ENCODE results near the gene SLC44A4.
A peak's percentile ranks its signal among the peaks of the same experiment; 100 is the strongest.

SLC44A4 gene

GRCh38 chr6:31896493-31896855 is 17.7 kb upstream of the SLC44A4 start:
- peaks cover 32% of the 10 kb centered on the region for H3K36me3 Mint-ChIP-seq (ENCODE audit: low read depth)
- H3K4me1 Mint-ChIP-seq (ENCODE audit: low read depth) = peaks cover 39% of the 10 kb centered on the region
- no peaks in the 10 kb centered on the region for H3K9me3 Mint-ChIP-seq
- no peaks in the 10 kb centered on the region for H3K27me3 Mint-ChIP-seq
- H3K4me3 Mint-ChIP-seq = peak overlapping the region; percentile 80
- H3K27ac Mint-ChIP-seq = peak overlapping the region; percentile 75

- no peak overlapping the region for H3K27ac Mint-ChIP-seq
These were observed 14.0 kb upstream of the SLC44A4 start for GRCh38 chr6:31892821-31893220.

GRCh38 chr6:31889331-31889972 is 10.7 kb upstream of the SLC44A4 start:
- H3K27ac Mint-ChIP-seq = peak overlapping the region; percentile 13
- no peaks in the 10 kb centered on the region for H3K27me3 Mint-ChIP-seq
- peaks cover 66% of the 10 kb centered on the region for H3K36me3 Mint-ChIP-seq (ENCODE audit: low read depth)
- no peaks in the 10 kb centered on the region for H3K4me1 Mint-ChIP-seq (ENCODE audit: low read depth)
- no peaks in the 10 kb centered on the region for H3K9me3 Mint-ChIP-seq
- H3K4me3 Mint-ChIP-seq = no peak overlapping the region

More at GRCh38 chr6:31892821-31893220, 14.0 kb upstream of the SLC44A4 start:
- no peaks in the 10 kb centered on the region for H3K27me3 Mint-ChIP-seq
- H3K4me3 Mint-ChIP-seq = no peak overlapping the region
- peaks cover 11% of the 10 kb centered on the region for H3K4me1 Mint-ChIP-seq (ENCODE audit: low read depth)
- H3K36me3 Mint-ChIP-seq (ENCODE audit: low read depth) = peaks cover 55% of the 10 kb centered on the region
- H3K9me3 Mint-ChIP-seq = no peaks in the 10 kb centered on the region

GRCh38 chr6:31888276-31889258 is 9.8 kb upstream of the SLC44A4 start:
- Mint-ChIP-seq H3K27ac (no peak overlapping the region), H3K36me3 (ENCODE audit: low read depth) (peaks cover 64% of the 10 kb centered on the region), H3K4me3 (no peak overlapping the region), H3K4me1 (ENCODE audit: low read depth) (no peaks in the 10 kb centered on the region), H3K9me3 (no peaks in the 10 kb centered on the region), H3K27me3 (no peaks in the 10 kb centered on the region)

GRCh38 chr6:31887173-31888007 is 8.6 kb upstream of the SLC44A4 start:
- H3K27me3 Mint-ChIP-seq = no peaks in the 10 kb centered on the region
- H3K4me3 Mint-ChIP-seq = no peak overlapping the region
- no peak overlapping the region for H3K27ac Mint-ChIP-seq
- H3K9me3 Mint-ChIP-seq = no peaks in the 10 kb centered on the region
- H3K36me3 Mint-ChIP-seq (ENCODE audit: low read depth) = peaks cover 62% of the 10 kb centered on the region
- H3K4me1 Mint-ChIP-seq (ENCODE audit: low read depth) = no peaks in the 10 kb centered on the region

- Mint-ChIP-seq H3K36me3 (ENCODE audit: low read depth) (peaks cover 60% of the 10 kb centered on the region), H3K27me3 (no peaks in the 10 kb centered on the region), H3K4me3 (no peak overlapping the region), H3K4me1 (ENCODE audit: low read depth) (no peaks in the 10 kb centered on the region), H3K9me3 (no peaks in the 10 kb centered on the region), H3K27ac (no peak overlapping the region)
These were observed 7.8 kb upstream of the SLC44A4 start for GRCh38 chr6:31886541-31886991.

GRCh38 chr6:31884528-31885035 is 5.8 kb upstream of the SLC44A4 start:
- no peaks in the 10 kb centered on the region for H3K4me1 Mint-ChIP-seq (ENCODE audit: low read depth)
- peaks cover 57% of the 10 kb centered on the region for H3K36me3 Mint-ChIP-seq (ENCODE audit: low read depth)
- no peaks in the 10 kb centered on the region for H3K27me3 Mint-ChIP-seq
- no peak overlapping the region for H3K4me3 Mint-ChIP-seq
- no peaks in the 10 kb centered on the region for H3K9me3 Mint-ChIP-seq
- no peak overlapping the region for H3K27ac Mint-ChIP-seq

- Mint-ChIP-seq H3K4me1 (ENCODE audit: low read depth) (no peaks in the 10 kb centered on the region), H3K9me3 (no peaks in the 10 kb centered on the region), H3K4me3 (no peak overlapping the region), H3K27me3 (no peaks in the 10 kb centered on the region), H3K36me3 (ENCODE audit: low read depth) (peaks cover 52% of the 10 kb centered on the region), H3K27ac (no peak overlapping the region)
These were observed 4.9 kb upstream of the SLC44A4 start for GRCh38 chr6:31883676-31884075.

- no peaks in the 10 kb centered on the region for H3K4me1 Mint-ChIP-seq (ENCODE audit: low read depth)
- no peaks in the 10 kb centered on the region for H3K9me3 Mint-ChIP-seq
- no peak overlapping the region for H3K27ac Mint-ChIP-seq
- H3K4me3 Mint-ChIP-seq = no peak overlapping the region
- peaks cover 47% of the 10 kb centered on the region for H3K36me3 Mint-ChIP-seq (ENCODE audit: low read depth)
- H3K27me3 Mint-ChIP-seq = no peaks in the 10 kb centered on the region
These were observed 3.5 kb upstream of the SLC44A4 start for GRCh38 chr6:31882344-31882743.

GRCh38 chr6:31881136-31881859 is 2.5 kb upstream of the SLC44A4 start:
- Mint-ChIP-seq H3K4me1 (ENCODE audit: low read depth) (no peaks in the 10 kb centered on the region), H3K27ac (no peak overlapping the region), H3K9me3 (no peaks in the 10 kb centered on the region), H3K4me3 (no peak overlapping the region), H3K27me3 (no peaks in the 10 kb centered on the region), H3K36me3 (ENCODE audit: low read depth) (peaks cover 43% of the 10 kb centered on the region)

- H3K27me3 Mint-ChIP-seq = no peaks in the 10 kb centered on the region
- H3K9me3 Mint-ChIP-seq = no peaks in the 10 kb centered on the region
- no peak overlapping the region for H3K27ac Mint-ChIP-seq
- H3K4me1 Mint-ChIP-seq (ENCODE audit: low read depth) = no peaks in the 10 kb centered on the region
- H3K36me3 Mint-ChIP-seq (ENCODE audit: low read depth) = peaks cover 37% of the 10 kb centered on the region
- no peak overlapping the region for H3K4me3 Mint-ChIP-seq
These were observed 1.8 kb upstream of the SLC44A4 start for GRCh38 chr6:31880616-31881015.

- Mint-ChIP-seq H3K27me3 (no peaks in the 10 kb centered on the region), H3K4me1 (ENCODE audit: low read depth) (no peaks in the 10 kb centered on the region), H3K4me3 (no peak overlapping the region), H3K27ac (no peak overlapping the region), H3K9me3 (no peaks in the 10 kb centered on the region), H3K36me3 (ENCODE audit: low read depth) (peaks cover 30% of the 10 kb centered on the region)
These were observed 1.1 kb upstream of the SLC44A4 start for GRCh38 chr6:31879901-31880300.

GRCh38 chr6:31879143-31879542 is 346 bp upstream of the SLC44A4 start:
- Mint-ChIP-seq H3K4me1 (ENCODE audit: low read depth) (no peaks in the 10 kb centered on the region), H3K36me3 (ENCODE audit: low read depth) (peaks cover 27% of the 10 kb centered on the region), H3K27me3 (no peaks in the 10 kb centered on the region), H3K9me3 (no peaks in the 10 kb centered on the region), H3K4me3 (no peak overlapping the region), H3K27ac (no peak overlapping the region)

GRCh38 chr6:31878222-31878621 is 575 bp downstream of the SLC44A4 start:
- Mint-ChIP-seq H3K4me1 (ENCODE audit: low read depth) (no peaks in the 10 kb centered on the region), H3K27me3 (no peaks in the 10 kb centered on the region), H3K27ac (no peak overlapping the region), H3K9me3 (no peaks in the 10 kb centered on the region), H3K4me3 (no peak overlapping the region), H3K36me3 (ENCODE audit: low read depth) (peaks cover 24% of the 10 kb centered on the region)
